Measurements from ENCODE around the gene FLNB. TPM values are rescaled to one million over a fixed set of nuclear protein-coding genes. Genes with fewer than 3 reads are reported as not detected.

The FLNB gene
- total RNA-seq, 1 donor from 2014 or later: 83.3 TPM

- no peak for TF ChIP-seq CTCF (IDR thresholded peaks at IDR 0.05)
Observed at GRCh38 chr3:58084166-58084565, 75.9 kb downstream of the FLNB start.

GRCh38 chr3:58084788-58085543, 76.7 kb downstream of the FLNB start:
- TF ChIP-seq CTCF (IDR thresholded peaks at IDR 0.05): no peak
- intact Hi-C loops (cut with DNase I): no loop called here
- DNase-seq (no peak), ATAC-seq (no peak)
- Histone ChIP-seq H3K27me3 (ENCODE audit: low read depth) (no peaks in the 10 kb centered on the region), H3K4me3 (no peak overlapping the region), H3K4me1 (peaks cover 28% of the 10 kb centered on the region), H3K9me3 (no peaks in the 10 kb centered on the region), H3K36me3 (peaks cover 9% of the 10 kb centered on the region), H3K27ac (peak overlapping the region; percentile 13)

More at GRCh38 chr3:58084166-58084565, 75.9 kb downstream of the FLNB start:
- Histone ChIP-seq H3K4me1 (peaks cover 28% of the 10 kb centered on the region), H3K36me3 (peaks cover 17% of the 10 kb centered on the region), H3K4me3 (no peak overlapping the region), H3K27me3 (ENCODE audit: low read depth) (no peaks in the 10 kb centered on the region), H3K27ac (no peak overlapping the region), H3K9me3 (no peaks in the 10 kb centered on the region)
- intact Hi-C loops (cut with DNase I): no loop called here
- no peak for DNase-seq
- peak in 1 of 2 donors; percentile 34 for ATAC-seq

- Histone ChIP-seq H3K4me3 (no peak overlapping the region), H3K36me3 (peaks cover 4% of the 10 kb centered on the region), H3K4me1 (peaks cover 28% of the 10 kb centered on the region), H3K27me3 (ENCODE audit: low read depth) (no peaks in the 10 kb centered on the region), H3K9me3 (no peaks in the 10 kb centered on the region), H3K27ac (no peak overlapping the region)
- intact Hi-C loops (cut with DNase I): no loop called here
- TF ChIP-seq CTCF (IDR thresholded peaks at IDR 0.05): no peak
- DNase-seq (no peak), ATAC-seq (no peak)
Observed at GRCh38 chr3:58085616-58086015, 77.4 kb downstream of the FLNB start.

- Histone ChIP-seq H3K4me3 (no peak overlapping the region), H3K27ac (no peak overlapping the region), H3K36me3 (peaks cover 4% of the 10 kb centered on the region), H3K9me3 (no peaks in the 10 kb centered on the region), H3K27me3 (ENCODE audit: low read depth) (no peaks in the 10 kb centered on the region), H3K4me1 (peaks cover 15% of the 10 kb centered on the region)
- TF ChIP-seq CTCF (IDR thresholded peaks at IDR 0.05): no peak
- no peak for ATAC-seq
- intact Hi-C loops (cut with DNase I): no loop called here
- DNase-seq: no peak
Observed at GRCh38 chr3:58088501-58088900, 80.3 kb downstream of the FLNB start.

- Histone ChIP-seq H3K4me1 (peaks cover 4% of the 10 kb centered on the region), H3K36me3 (peaks cover 8% of the 10 kb centered on the region), H3K4me3 (no peak overlapping the region), H3K27me3 (ENCODE audit: low read depth) (no peaks in the 10 kb centered on the region), H3K9me3 (no peaks in the 10 kb centered on the region), H3K27ac (no peak overlapping the region)
- TF ChIP-seq CTCF (IDR thresholded peaks at IDR 0.05): no peak
- DNase-seq (no peak), ATAC-seq (no peak)
- intact Hi-C loops (cut with DNase I): no loop called here
Observed at GRCh38 chr3:58090351-58090750, 82.1 kb downstream of the FLNB start.

Measured in lower lobe of right lung (tissue), 2 donors.